Measurements from ENCODE around the gene SMAD3. TPM values are rescaled to one million over a fixed set of nuclear protein-coding genes. Genes with fewer than 3 reads are reported as not detected.
A peak's percentile ranks its signal among the peaks of the same experiment; 100 is the strongest.

The SMAD3 gene
- total and polyA plus RNA-seq, 2 of the 4 experiments (the other 2 are of a cell fraction): 71.0 to 177 TPM

DNA sequence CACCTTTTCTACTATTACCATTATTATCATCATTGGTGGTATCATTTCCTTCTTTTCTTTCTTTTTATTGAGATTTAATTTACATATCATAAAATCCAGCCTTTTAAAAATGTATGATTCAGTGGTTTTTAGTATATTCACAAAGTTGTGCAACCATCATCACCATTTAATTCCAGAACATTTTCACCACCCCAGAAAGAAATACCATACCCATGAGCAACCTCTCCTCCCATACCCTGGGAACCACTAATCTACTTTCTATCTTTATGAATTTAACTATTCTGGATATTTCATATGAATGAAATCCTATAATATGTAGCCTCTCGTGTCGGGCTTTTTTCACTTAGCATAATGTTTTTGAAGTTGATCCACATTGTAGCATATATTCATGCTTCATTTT lies 159.9 kb downstream of the SMAD3 start:
- H3K4me3 ChIP-seq (ENCODE audit: insufficient read depth, low read depth, low read length): no peak overlapping the region
- in situ Hi-C loops (cut with MboI; ENCODE audit: low sequenced_read_pairs) (no loop called here), intact Hi-C loops (cut with micrococcal nuclease) (no loop called here), dilution Hi-C loops (cut with HindIII; ENCODE audit: low sequenced_read_pairs, unreplicated experiment) (no loop called here)
- no peak overlapping the region for H3K4ac ChIP-seq (ENCODE audit: low read depth, low read length)
- no peaks in the 10 kb centered on the region for H3K9me3 ChIP-seq (ENCODE audit: control insufficient read depth, insufficient read depth, low read length)
- no peak overlapping the region for H2BK15ac ChIP-seq (ENCODE audit: low read depth, low read length)
- no peak overlapping the region for H4K91ac ChIP-seq (ENCODE audit: insufficient read depth, low read depth, low read length)
- no peaks in the 10 kb centered on the region; the same call in 1 of the 2 replicates for H4K20me1 ChIP-seq (ENCODE audit: insufficient read depth, low read length)
- H4K8ac ChIP-seq (ENCODE audit: low read depth in 2 of 2, low read length in 2 of 2): peak overlapping the region in 1 of 2 experiments; percentile 13; a peak in 1 of 4 replicates
- WGBS, 2 experiments (ENCODE audit: extremely low coverage in 2 of 2, insufficient read length in 1 of 2): no CpG with 5 or more reads among the region's 2 CpGs
- POLR2A ChIA-PET (ENCODE audit: unreplicated experiment): no interaction called here
- peaks cover 2% of the 10 kb centered on the region; the same call in 1 of the 2 replicates for H3K9me1 ChIP-seq (ENCODE audit: insufficient read depth, low read length)
- H3K56ac ChIP-seq (ENCODE audit: extremely low read depth, insufficient read depth, low read length): no peak overlapping the region
- H3K27ac ChIP-seq (ENCODE audit: insufficient read depth, low read length): no peak overlapping the region
- ATAC-seq (ENCODE audit: low read depth): peak; percentile 77
- no peak overlapping the region for H3K14ac ChIP-seq (replicated peaks; ENCODE audit: low read depth, low read length)
- TF ChIP-seq BHLHE40 (IDR thresholded peaks at IDR 0.05; ENCODE audit: low read depth, low read length) (no peak), MAFK (IDR thresholded peaks at IDR 0.05; ENCODE audit: low read depth, low read length) (no peak), CEBPB (IDR thresholded peaks at IDR 0.05; ENCODE audit: low read depth, low read length) (peak; percentile 97), RFX5 (IDR thresholded peaks at IDR 0.05; ENCODE audit: low read depth, low read length) (no peak), FOS (IDR thresholded peaks at IDR 0.05; ENCODE audit: low read depth, low read length) (peak; percentile 28; the same call in 1 of the 2 replicates), POLR2A (IDR thresholded peaks at IDR 0.05; ENCODE audit: low read depth, low read length) (no peak), MXI1 (IDR thresholded peaks at IDR 0.05; ENCODE audit: borderline replicate concordance, low read depth, low read length) (no peak), RAD21 (IDR thresholded peaks at IDR 0.05; ENCODE audit: low read length) (no peak), NFE2L2 (IDR thresholded peaks at IDR 0.05; ENCODE audit: low read depth, low read length) (no peak), CHD1 (IDR thresholded peaks at IDR 0.05; ENCODE audit: low read depth, low read length) (no peak), RCOR1 (IDR thresholded peaks at IDR 0.05; ENCODE audit: insufficient replicate concordance, low read length) (no peak), SMC3 (IDR thresholded peaks at IDR 0.05; ENCODE audit: low read depth, low read length) (no peak), MAZ (IDR thresholded peaks at IDR 0.05; ENCODE audit: borderline replicate concordance, low read depth, low read length) (no peak)
- TF ChIP-seq, protein P1, sequence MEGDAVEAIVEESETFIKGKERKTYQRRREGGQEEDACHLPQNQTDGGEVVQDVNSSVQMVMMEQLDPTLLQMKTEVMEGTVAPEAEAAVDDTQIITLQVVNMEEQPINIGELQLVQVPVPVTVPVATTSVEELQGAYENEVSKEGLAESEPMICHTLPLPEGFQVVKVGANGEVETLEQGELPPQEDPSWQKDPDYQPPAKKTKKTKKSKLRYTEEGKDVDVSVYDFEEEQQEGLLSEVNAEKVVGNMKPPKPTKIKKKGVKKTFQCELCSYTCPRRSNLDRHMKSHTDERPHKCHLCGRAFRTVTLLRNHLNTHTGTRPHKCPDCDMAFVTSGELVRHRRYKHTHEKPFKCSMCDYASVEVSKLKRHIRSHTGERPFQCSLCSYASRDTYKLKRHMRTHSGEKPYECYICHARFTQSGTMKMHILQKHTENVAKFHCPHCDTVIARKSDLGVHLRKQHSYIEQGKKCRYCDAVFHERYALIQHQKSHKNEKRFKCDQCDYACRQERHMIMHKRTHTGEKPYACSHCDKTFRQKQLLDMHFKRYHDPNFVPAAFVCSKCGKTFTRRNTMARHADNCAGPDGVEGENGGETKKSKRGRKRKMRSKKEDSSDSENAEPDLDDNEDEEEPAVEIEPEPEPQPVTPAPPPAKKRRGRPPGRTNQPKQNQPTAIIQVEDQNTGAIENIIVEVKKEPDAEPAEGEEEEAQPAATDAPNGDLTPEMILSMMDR (conservative IDR thresholded peaks at IDR 0.05; ENCODE audit: low read depth, low read length): no peak
- TF ChIP-seq, protein P2, sequence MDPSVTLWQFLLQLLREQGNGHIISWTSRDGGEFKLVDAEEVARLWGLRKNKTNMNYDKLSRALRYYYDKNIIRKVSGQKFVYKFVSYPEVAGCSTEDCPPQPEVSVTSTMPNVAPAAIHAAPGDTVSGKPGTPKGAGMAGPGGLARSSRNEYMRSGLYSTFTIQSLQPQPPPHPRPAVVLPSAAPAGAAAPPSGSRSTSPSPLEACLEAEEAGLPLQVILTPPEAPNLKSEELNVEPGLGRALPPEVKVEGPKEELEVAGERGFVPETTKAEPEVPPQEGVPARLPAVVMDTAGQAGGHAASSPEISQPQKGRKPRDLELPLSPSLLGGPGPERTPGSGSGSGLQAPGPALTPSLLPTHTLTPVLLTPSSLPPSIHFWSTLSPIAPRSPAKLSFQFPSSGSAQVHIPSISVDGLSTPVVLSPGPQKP (IDR thresholded peaks at IDR 0.05; ENCODE audit: borderline replicate concordance, low read depth, low read length): no peak
- TF ChIP-seq, protein P3, sequence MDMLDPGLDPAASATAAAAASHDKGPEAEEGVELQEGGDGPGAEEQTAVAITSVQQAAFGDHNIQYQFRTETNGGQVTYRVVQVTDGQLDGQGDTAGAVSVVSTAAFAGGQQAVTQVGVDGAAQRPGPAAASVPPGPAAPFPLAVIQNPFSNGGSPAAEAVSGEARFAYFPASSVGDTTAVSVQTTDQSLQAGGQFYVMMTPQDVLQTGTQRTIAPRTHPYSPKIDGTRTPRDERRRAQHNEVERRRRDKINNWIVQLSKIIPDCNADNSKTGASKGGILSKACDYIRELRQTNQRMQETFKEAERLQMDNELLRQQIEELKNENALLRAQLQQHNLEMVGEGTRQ (IDR thresholded peaks at IDR 0.05; ENCODE audit: low read depth, low read length): no peak
- peak overlapping the region; percentile 68 for H2BK5ac ChIP-seq (ENCODE audit: low read depth, low read length, poor library complexity, severe bottlenecking)
- no peak overlapping the region for H2BK120ac ChIP-seq (ENCODE audit: low read depth, low read length)
- no peak overlapping the region; the same call in 1 of the 2 replicates for H3K18ac ChIP-seq (ENCODE audit: low read depth, low read length)
- H3K79me1 ChIP-seq (ENCODE audit: low read depth in 1 of 2, low read length in 2 of 2): peaks cover 18 to 41% of the 10 kb centered on the region in 2 experiments
- H2BK20ac ChIP-seq (ENCODE audit: low read depth, low read length): no peak overlapping the region
- H3K4me1 ChIP-seq (ENCODE audit: control insufficient read depth, insufficient read depth, low read length): peaks cover 8% of the 10 kb centered on the region
- no TSS peak for BruUV-seq (replicated peaks)
- CTCF ChIA-PET: no interaction called here
- H3K9ac ChIP-seq (ENCODE audit: low read depth, low read length): no peak overlapping the region
- H2AFZ ChIP-seq (replicated peaks; ENCODE audit: low read length, poor library complexity): no peak overlapping the region
- no peak overlapping the region for H3K23ac ChIP-seq (ENCODE audit: low read depth, low read length)
- H3K4me2 ChIP-seq (ENCODE audit: low read depth, low read length): peak overlapping the region; percentile 46; the same call in 1 of the 2 replicates
- H2AK5ac ChIP-seq (ENCODE audit: low read depth, low read length): no peak overlapping the region
- peak overlapping the region; percentile 76; the same call in 1 of the 2 replicates for H4K5ac ChIP-seq (ENCODE audit: low read depth, low read length)
- H3K27me3 ChIP-seq (ENCODE audit: control insufficient read depth, insufficient read depth, low read length): no peaks in the 10 kb centered on the region
- peak; percentile 78 for DNase-seq
- H3K36me3 ChIP-seq (ENCODE audit: control insufficient read depth, insufficient read depth, low read length): peaks cover 1% of the 10 kb centered on the region; the same call in 1 of the 2 replicates
- no peak overlapping the region for H2AK9ac ChIP-seq (replicated peaks; ENCODE audit: low read depth, low read length, poor library complexity)
